Fibroblast of skin of left quadriceps (primary cell): ENCODE measurements around the gene HVCN1.
"Not testable (repeated sequence)": the region's sequence is repeated elsewhere in the genome, so short reads cannot be mapped to it uniquely, and the experiment has no call there.

Source experiments
- DNase-seq, 2 experiments: peaks; one replicate each; pipeline ENCODE4 v3.0.0-alpha.2; 2013; ENCODE audit warnings: low read depth in 2 of 2

Gene HVCN1

GRCh38 chr12:110668480-110669192, 20.3 kb downstream of the HVCN1 start:
- DNase-seq: no peak

DNA sequence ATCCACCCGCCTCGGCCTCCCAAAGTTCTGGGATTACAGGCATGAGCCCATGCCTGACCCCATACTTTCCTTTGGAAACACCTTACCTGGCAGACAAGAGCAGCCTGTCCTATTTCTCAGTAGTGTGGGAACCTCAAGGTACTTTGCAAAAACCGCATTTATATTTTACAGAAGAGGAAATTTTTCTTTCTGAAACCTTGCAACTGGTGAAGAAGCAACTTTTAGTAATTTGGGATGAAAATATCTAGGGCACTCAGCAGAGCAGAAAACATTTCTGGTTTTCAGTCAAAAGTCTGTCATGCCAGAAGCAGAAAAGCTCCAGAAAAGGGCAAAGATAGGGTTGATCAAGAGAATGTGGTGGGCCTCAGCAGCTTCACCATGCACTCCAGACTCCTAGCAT, 21.2 kb downstream of the HVCN1 start:
- no peak for DNase-seq

GRCh38 chr12:110666892-110667291, 22.0 kb downstream of the HVCN1 start:
- no peak for DNase-seq

DNA sequence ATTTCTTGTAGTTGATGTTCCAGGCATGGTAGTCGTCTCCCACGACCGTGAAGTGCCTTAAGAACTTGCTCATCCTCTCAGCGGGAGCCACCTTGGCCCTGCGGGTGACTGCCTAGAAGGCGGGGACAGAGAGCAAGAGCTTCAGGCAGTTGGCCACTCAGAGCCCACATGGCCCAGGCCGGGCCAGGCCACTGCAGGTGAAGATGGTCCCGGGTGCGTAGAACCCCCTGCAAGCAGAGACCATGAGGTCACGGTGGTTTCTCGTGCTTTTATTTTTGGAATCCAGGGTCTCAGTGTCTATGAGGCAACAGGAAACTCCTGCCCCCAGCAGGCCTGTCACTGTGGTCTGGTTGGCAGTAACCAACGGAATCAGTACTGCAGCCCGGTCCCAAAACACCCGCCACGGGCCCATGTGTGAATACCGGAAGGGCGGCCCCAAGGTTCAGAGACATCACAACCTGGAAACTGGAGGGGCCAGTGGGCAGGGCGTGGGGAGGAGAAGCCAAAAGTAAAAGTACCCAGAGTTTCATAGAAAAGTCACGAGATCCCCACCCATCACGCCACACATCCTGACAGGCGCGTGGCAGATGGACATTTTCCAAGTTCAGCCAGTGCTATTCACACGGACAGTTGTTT, 27.5 kb downstream of the HVCN1 start:
- no peak for DNase-seq

- DNase-seq: no peak
Observed at GRCh38 chr12:110658878-110659277, 30.0 kb downstream of the HVCN1 start.

DNA sequence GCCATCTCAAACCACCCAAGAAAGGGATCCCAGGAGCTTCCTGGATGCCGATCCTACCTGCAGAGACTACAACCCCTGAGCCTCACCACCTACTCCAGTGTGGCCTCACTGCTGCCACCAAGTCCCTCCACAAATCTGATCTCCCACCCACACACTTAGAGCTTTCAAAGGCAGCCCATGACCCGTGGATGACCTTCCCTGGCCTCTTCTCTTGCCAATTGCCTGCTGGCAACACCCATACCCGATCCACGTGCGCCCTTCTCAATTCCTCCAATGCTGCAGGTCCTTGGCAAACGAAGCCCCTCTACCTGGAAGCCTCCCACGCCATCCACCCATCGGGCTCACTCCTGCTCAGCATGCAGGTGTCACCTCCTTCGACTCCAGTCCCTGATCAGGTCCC, 30.7 kb downstream of the HVCN1 start:
- DNase-seq: no peak

GRCh38 chr12:110657747-110658146, 31.2 kb downstream of the HVCN1 start:
- DNase-seq: no peak

GRCh38 chr12:110656071-110656655, 32.8 kb downstream of the HVCN1 start:
- DNase-seq: no peak

- DNase-seq: not testable (repeated sequence)
Observed at GRCh38 chr12:110654238-110654637, 34.7 kb downstream of the HVCN1 start.

GRCh38 chr12:110649341-110649847, 39.5 kb downstream of the HVCN1 start:
- DNase-seq: no peak

DNA sequence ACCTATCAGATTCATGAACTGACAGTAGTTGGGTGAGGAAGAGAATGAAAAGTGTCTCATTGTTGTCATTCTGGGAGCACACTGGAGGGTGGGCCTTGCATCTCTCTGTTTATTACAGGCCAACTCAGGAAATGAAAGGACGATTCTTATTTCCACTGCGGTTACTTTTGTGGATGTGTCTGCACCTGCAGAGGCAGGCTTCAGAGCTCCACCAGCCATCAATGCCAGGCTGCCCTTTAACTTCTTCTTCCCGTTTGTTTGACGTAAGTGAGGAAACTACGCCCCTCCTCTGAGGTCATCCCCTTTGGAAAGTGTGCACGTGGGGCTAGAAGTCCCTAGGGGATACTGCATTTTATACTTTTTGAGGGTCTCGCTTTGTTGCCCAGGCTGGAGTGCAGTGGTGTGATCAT, 41.3 kb downstream of the HVCN1 start:
- no peak for DNase-seq

GRCh38 chr12:110641521-110641920, 47.4 kb downstream of the HVCN1 start:
- DNase-seq: no peak

- DNase-seq: no peak
Observed at GRCh38 chr12:110640275-110641025, 48.5 kb downstream of the HVCN1 start.

DNA sequence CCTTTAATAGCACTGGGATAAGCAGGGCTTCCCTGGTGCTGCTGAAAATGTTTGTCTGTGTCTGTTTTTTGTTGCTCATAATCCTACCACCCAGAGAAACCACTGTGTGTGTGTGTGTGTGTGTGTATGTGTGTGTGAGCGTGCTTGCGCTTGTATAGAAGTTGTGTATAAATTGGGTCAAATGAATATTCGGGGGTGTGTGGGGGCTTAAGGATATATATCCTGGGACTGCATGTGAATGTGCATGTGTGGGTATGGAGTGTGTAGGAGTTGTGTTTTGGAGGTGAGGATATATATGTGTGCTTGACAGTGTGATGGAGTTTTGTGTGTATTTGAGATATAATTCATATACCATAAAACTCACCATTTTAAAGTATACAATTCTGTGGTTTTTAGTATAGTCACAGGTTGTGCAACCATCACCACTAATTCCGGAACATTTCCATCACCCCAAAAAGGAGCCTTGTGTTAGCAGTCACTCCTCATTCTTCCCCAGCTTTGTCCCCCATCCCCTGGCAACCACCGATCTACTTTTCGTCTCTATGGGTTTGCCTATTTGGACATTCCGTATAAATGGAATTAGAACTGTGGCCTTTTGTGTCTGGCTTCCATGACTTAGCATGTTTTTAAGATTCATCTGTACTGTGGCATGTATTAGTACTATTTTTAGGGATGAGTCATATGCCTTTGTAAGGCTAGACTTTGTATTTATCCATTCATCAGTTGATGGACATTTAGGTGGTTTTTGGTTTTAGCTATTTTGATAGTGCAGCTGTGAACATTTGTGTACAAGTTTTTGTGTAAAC, 49.4 kb downstream of the HVCN1 start:
- DNase-seq: peak; percentile 18 to 28

GRCh38 chr12:110638796-110639195, 50.1 kb downstream of the HVCN1 start:
- no peak for DNase-seq

DNA sequence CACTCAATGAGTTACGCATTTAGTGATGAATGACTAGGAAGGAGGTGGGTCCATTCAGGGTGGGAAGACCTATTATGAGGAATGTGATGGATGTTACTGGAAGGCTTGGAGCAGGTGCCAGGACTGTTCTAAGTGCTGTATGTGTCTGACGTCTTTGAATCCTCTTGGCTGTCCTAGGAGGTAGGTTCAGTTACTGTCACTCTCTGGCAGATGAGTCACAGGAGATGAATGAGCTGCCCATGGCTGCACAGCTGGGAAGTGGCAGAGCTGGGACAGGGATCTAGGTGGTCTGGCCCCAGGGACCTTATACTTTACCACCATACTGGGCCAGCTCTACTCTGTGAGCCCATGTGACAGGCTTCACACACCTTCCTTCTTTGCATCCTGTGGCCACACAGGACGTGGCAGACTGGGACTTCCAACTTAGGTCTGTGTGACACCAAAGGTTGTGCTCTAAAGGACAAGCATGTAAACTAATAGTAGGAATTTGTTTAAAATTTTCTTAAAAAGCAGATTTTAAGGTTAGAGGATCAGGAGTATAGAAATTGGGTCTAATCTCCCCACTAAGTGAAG, 51.0 kb downstream of the HVCN1 start:
- no peak for DNase-seq

DNA sequence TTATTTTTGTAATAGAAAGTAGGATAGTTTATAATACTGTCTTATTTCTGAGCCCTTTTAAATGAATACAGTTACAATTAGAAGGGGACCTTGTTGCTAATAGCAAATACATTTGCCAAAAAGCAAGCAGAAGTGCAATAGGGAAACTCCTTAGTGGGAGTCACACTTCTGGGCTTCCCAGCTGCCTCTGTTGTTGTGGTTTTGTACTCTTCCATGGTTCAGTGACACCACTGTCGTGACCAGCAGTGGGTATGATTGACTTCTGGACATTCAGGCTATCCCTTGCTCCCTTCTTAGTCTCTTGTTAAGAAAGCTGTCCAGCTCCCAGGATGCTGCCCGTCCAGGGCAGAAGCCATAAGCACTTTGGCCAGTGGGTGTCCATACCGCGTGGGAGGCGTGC, 52.4 kb downstream of the HVCN1 start:
- no peak for DNase-seq

GRCh38 chr12:110635055-110635454, 53.9 kb downstream of the HVCN1 start:
- DNase-seq: no peak

GRCh38 chr12:110627500-110628195, 61.3 kb downstream of the HVCN1 start:
- no peak for DNase-seq

GRCh38 chr12:110622582-110622981, 66.3 kb downstream of the HVCN1 start:
- no peak for DNase-seq
